HUES64 (cell line): ENCODE measurements around the gene PRADC1.
"Not testable (repeated sequence)": the region's sequence is repeated elsewhere in the genome, so short reads cannot be mapped to it uniquely, and the experiment has no call there.

Source experiments
- H3K27ac ChIP-seq: 2 replicates; pipeline ENCODE4 v1.7.0; 2013; ENCODE audit warnings: low read depth, low read length, inconsistent platforms
- H3K27me3 ChIP-seq: 2 replicates; pipeline ENCODE4 v1.6.1; 2013; ENCODE audit warnings: mild to moderate bottlenecking, low read length; ENCODE audit not compliant: insufficient read depth
- H3K36me3 ChIP-seq: 2 replicates; pipeline ENCODE4 v1.6.1; 2013; ENCODE audit warnings: mild to moderate bottlenecking, low read length; ENCODE audit not compliant: insufficient read depth
- H3K4me1 ChIP-seq: 2 replicates; pipeline ENCODE4 v1.6.1; 2013; ENCODE audit warnings: mild to moderate bottlenecking, low read length, moderate library complexity; ENCODE audit not compliant: insufficient read depth
- H3K4me3 ChIP-seq: 2 replicates; pipeline ENCODE4 v1.5.1; 2013; ENCODE audit warnings: mild to moderate bottlenecking, low read length, moderate library complexity
- H3K9ac ChIP-seq: 2 replicates; pipeline ENCODE4 v1.6.1; 2013; ENCODE audit warnings: mild to moderate bottlenecking, low read depth, low read length
- H3K9me3 ChIP-seq: 2 replicates; pipeline ENCODE4 v1.6.1; 2013; ENCODE audit warnings: low read depth, low read length; ENCODE audit not compliant: insufficient read depth
- WGBS: fragments of 150-250, 120-280 bp; methylation state at CpG from one replicate; pipeline ENCODE4 v1.1.7; 2013; ENCODE audit warnings: missing lambda C conversion rate; 5-methylcytosine and 5-hydroxymethylcytosine counted together

Gene PRADC1

GRCh38 chr2:73265298-73266060 is 32.4 kb upstream of the PRADC1 start:
- H3K9ac ChIP-seq: no peak overlapping the region
- H3K27me3 ChIP-seq: peaks cover 36% of the 10 kb centered on the region
- whole genome bisulfite sequencing: 92% methylated on average over 28 of the region's 28 CpGs
- peaks cover 2% of the 10 kb centered on the region; the same call in 1 of the 2 replicates for H3K36me3 ChIP-seq
- H3K27ac ChIP-seq: no peak overlapping the region
- H3K4me1 ChIP-seq: no peaks in the 10 kb centered on the region
- H3K4me3 ChIP-seq: no peak overlapping the region
- H3K9me3 ChIP-seq: no peaks in the 10 kb centered on the region

DNA sequence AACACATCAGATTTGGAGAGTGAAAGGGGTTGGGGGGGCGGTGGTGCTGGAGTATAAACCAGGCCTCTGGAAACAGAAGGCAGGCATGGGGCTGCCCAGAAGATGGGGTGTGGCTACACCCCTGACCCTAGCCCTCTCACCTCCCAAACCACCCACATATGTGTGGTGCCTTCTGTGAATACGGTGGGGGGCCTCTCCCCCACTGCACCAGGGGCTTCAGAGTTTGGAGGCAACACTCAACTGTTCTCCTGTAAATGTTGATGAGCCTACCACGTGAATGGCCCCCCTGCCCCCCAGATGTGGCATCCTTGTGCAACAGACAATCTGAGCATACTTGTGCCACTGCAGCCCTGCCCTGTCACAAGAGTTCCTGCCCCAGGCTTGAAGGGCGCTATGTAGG is 31.7 kb upstream of the PRADC1 start:
- no peaks in the 10 kb centered on the region for H3K4me1 ChIP-seq
- no peak overlapping the region for H3K27ac ChIP-seq
- no peaks in the 10 kb centered on the region for H3K9me3 ChIP-seq
- H3K9ac ChIP-seq: no peak overlapping the region
- WGBS: 92% methylated on average over 3 of the region's 4 CpGs
- H3K4me3 ChIP-seq: no peak overlapping the region
- peaks cover 29% of the 10 kb centered on the region for H3K27me3 ChIP-seq
- H3K36me3 ChIP-seq: peaks cover 2% of the 10 kb centered on the region; the same call in 1 of the 2 replicates

GRCh38 chr2:73264332-73264606 is 31.2 kb upstream of the PRADC1 start:
- H3K9ac ChIP-seq: no peak overlapping the region
- peaks cover 24% of the 10 kb centered on the region for H3K27me3 ChIP-seq
- no peak overlapping the region for H3K4me3 ChIP-seq
- WGBS: 92% methylated on average over 15 of the region's 15 CpGs
- H3K4me1 ChIP-seq: no peaks in the 10 kb centered on the region
- no peaks in the 10 kb centered on the region for H3K9me3 ChIP-seq
- peaks cover 2% of the 10 kb centered on the region; the same call in 1 of the 2 replicates for H3K36me3 ChIP-seq
- H3K27ac ChIP-seq: no peak overlapping the region

- H3K27me3 ChIP-seq: peaks cover 19% of the 10 kb centered on the region
- 93% methylated on average over 16 of the region's 16 CpGs for WGBS
These were observed 30.7 kb upstream of the PRADC1 start for GRCh38 chr2:73263540-73264331.

DNA sequence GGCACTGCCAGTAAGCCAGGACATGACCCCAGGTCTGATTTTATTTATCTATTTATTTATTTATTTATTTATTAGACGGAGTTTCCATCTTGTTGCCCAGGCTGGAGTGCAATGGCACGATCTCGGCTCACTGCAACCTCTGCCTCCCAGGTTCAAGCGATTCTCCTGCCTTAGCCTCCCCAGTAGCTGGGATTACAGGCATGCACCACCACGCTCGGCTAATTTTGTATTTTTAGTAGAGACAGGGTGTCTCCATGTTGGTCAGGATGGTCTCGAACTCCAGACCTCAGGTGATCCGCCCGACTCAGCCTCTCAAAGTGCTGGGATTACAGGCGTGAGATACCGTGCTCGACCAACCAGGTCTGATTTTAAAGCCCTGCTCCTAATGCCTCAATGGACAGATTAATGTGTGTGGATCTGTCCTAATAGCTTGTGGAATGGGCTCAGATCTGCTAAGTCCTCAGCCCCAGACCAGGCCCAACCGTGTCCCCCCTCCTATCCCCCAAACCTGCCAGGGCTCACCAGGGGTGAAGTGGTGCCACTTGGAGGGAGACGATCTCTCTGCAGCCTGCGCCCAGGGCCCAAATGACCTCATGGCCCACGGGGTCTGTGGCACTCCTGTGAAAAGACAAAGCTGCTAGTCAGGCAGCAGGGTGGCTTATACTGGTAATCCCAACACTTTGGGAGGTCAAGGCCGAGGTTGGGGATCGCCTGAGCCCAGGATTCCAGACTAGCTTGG is 29.8 kb upstream of the PRADC1 start:
- not testable (repeated sequence) for H3K36me3 ChIP-seq

More at GRCh38 chr2:73263540-73264331, 30.7 kb upstream of the PRADC1 start:
- H3K9ac ChIP-seq: no peak overlapping the region
- no peak overlapping the region for H3K4me3 ChIP-seq
- H3K36me3 ChIP-seq: peaks cover 2% of the 10 kb centered on the region; the same call in 1 of the 2 replicates
- H3K27ac ChIP-seq: no peak overlapping the region
- H3K4me1 ChIP-seq: no peaks in the 10 kb centered on the region
- no peaks in the 10 kb centered on the region for H3K9me3 ChIP-seq

GRCh38 chr2:73262108-73262651 is 29.1 kb upstream of the PRADC1 start:
- Histone ChIP-seq H3K4me1 (no peaks in the 10 kb centered on the region), H3K27me3 (peaks cover 3% of the 10 kb centered on the region), H3K9me3 (no peaks in the 10 kb centered on the region), H3K9ac (no peak overlapping the region), H3K4me3 (no peak overlapping the region), H3K36me3 (peaks cover 2% of the 10 kb centered on the region; the same call in 1 of the 2 replicates), H3K27ac (no peak overlapping the region)
- 90% methylated on average over 4 of the region's 4 CpGs for WGBS

More for the DNA sequence above, 29.8 kb upstream of the PRADC1 start:
- WGBS: 94% methylated on average over 17 of the region's 18 CpGs
- peaks cover 10% of the 10 kb centered on the region for H3K27me3 ChIP-seq
- H3K9ac ChIP-seq, H3K4me1 ChIP-seq, H3K9me3 ChIP-seq, H3K4me3 ChIP-seq, H3K27ac ChIP-seq: not testable (repeated sequence)

GRCh38 chr2:73260338-73260984 is 27.4 kb upstream of the PRADC1 start:
- no peak overlapping the region for H3K9ac ChIP-seq
- H3K9me3 ChIP-seq: no peaks in the 10 kb centered on the region

DNA sequence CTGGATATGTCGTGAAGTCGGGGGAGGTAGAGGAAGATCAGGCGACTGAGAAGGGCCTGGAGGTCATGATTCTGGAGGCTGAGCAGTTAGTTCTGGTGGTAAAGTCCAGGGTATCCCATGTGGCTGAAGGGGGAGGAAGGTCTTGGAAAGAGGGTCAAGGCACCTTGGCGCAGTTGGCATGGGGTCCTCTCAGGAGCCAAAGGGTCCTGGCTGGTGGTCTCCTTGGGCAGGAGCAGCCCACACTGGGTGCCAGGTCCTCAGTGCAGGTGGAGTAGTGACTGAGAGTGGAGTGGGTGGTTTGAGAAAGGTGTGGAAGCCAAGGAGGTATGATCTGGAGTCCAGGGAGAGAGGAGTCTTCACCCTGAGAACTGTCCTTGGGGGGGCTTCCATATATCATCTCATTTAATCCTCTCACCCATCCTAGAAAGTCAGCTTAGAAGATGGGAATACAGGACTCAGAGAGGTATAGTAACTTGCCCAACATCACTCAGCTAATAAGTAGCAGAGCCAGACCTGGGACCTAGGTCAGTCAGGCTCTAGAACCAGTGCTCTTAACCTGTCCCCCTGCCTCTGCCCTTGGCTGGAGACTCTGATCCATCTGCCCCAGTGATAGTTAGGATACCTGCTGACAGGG is 26.8 kb upstream of the PRADC1 start:
- peaks cover 6% of the 10 kb centered on the region; the same call in 1 of the 2 replicates for H3K4me1 ChIP-seq
- H3K4me3 ChIP-seq: no peak overlapping the region
- WGBS: 92% methylated on average over 4 of the region's 4 CpGs
- H3K9ac ChIP-seq: no peak overlapping the region
- peaks cover 2% of the 10 kb centered on the region; the same call in 1 of the 2 replicates for H3K36me3 ChIP-seq
- H3K9me3 ChIP-seq: no peaks in the 10 kb centered on the region
- no peak overlapping the region for H3K27ac ChIP-seq
- no peaks in the 10 kb centered on the region for H3K27me3 ChIP-seq

More at GRCh38 chr2:73260338-73260984, 27.4 kb upstream of the PRADC1 start:
- H3K36me3 ChIP-seq: peaks cover 2% of the 10 kb centered on the region; the same call in 1 of the 2 replicates
- no peaks in the 10 kb centered on the region for H3K27me3 ChIP-seq
- peaks cover 6% of the 10 kb centered on the region; the same call in 1 of the 2 replicates for H3K4me1 ChIP-seq
- 40% methylated on average over 17 of the region's 17 CpGs for WGBS
- no peak overlapping the region for H3K27ac ChIP-seq
- H3K4me3 ChIP-seq: no peak overlapping the region

DNA sequence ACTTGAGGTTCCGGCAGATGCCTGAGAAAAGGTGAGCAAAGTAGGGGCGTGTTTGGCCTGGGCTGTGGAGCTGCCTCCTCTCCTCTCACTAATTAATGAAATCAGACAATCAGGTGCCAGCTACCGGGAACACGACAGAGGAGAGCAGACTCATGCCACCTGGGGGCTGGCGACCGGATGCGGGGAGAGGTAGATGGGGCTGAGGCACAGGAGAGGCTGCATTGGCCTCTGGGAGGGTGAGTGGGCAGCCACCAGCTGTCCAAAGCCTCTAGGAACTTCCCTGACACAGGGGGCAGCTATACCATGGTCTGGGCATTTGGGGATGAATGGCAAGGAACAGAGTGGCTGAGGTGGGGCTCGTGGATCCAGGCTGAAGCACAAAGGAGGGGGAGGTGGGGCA is 26.2 kb upstream of the PRADC1 start:
- Histone ChIP-seq H3K9ac (no peak overlapping the region), H3K27me3 (no peaks in the 10 kb centered on the region), H3K36me3 (peaks cover 7% of the 10 kb centered on the region), H3K9me3 (no peaks in the 10 kb centered on the region), H3K4me3 (no peak overlapping the region), H3K4me1 (peaks cover 6% of the 10 kb centered on the region; the same call in 1 of the 2 replicates), H3K27ac (no peak overlapping the region)
- WGBS: 92% methylated on average over 8 of the region's 8 CpGs

- no peaks in the 10 kb centered on the region for H3K27me3 ChIP-seq
- H3K4me3 ChIP-seq: no peak overlapping the region
- peaks cover 11% of the 10 kb centered on the region for H3K36me3 ChIP-seq
- H3K4me1 ChIP-seq: peaks cover 6% of the 10 kb centered on the region; the same call in 1 of the 2 replicates
- no peak overlapping the region for H3K9ac ChIP-seq
- no peak overlapping the region for H3K27ac ChIP-seq
- H3K9me3 ChIP-seq: no peaks in the 10 kb centered on the region
- WGBS: 96% methylated on average over 9 of the region's 9 CpGs
These were observed 25.8 kb upstream of the PRADC1 start for GRCh38 chr2:73258913-73259215.
